HL-60 (cell line): ENCODE measurements around the gene USP19.

ENCODE experiments used
- DNase-seq, 2 experiments: peaks; one replicate each; pipeline ENCODE4 v3.0.0-alpha.2; 2010 to 2020; ENCODE audit warnings: low read depth in 1 of 2, low spot score in 1 of 2
- H3K27ac ChIP-seq: fragments of 250-450 bp; sonication (Bioruptor Pico); replicated peaks from 2 replicates; pipeline ENCODE4 v1.5.1; 2020; ENCODE audit warnings: mild to moderate bottlenecking, moderate library complexity
- H3K27me3 ChIP-seq: fragments of 250-450 bp; sonication (Bioruptor Pico); 2 replicates; pipeline ENCODE4 v1.5.1; 2021; ENCODE audit warnings: mild to moderate bottlenecking, moderate library complexity; ENCODE audit not compliant: insufficient read depth, poor library complexity, severe bottlenecking
- H3K4me3 ChIP-seq: replicated peaks from 2 replicates; pipeline ENCODE4 v1.5.1; 2011; ENCODE audit warnings: mild to moderate bottlenecking, control low read depth, low read length; ENCODE audit not compliant: insufficient read depth
- CTCF ChIP-seq: IDR thresholded peaks from one replicate; pipeline ENCODE4 v1.5.1; 2011; ENCODE audit warnings: low read length, control low read depth, inconsistent platforms; ENCODE audit not compliant: insufficient read depth
- GABPA ChIP-seq: IDR thresholded peaks from 2 replicates; pipeline ENCODE4 v1.6.1; 2012; ENCODE audit warnings: low read depth
- POLR2AphosphoS5 ChIP-seq: IDR thresholded peaks from 2 replicates; pipeline ENCODE4 v1.6.1; 2012; ENCODE audit warnings: low read depth
- REST ChIP-seq: IDR thresholded peaks from 2 replicates; pipeline ENCODE4 v1.6.1; 2012; ENCODE audit warnings: low read depth; ENCODE audit not compliant: insufficient replicate concordance
- SPI1 ChIP-seq: IDR thresholded peaks from 2 replicates; pipeline ENCODE4 v1.6.1; 2012; ENCODE audit warnings: low read depth, mild to moderate bottlenecking, borderline replicate concordance

USP19 gene

GRCh38 chr3:49093853-49094767 is 26.5 kb downstream of the USP19 start, which contains the start of gene QRICH1:
Gene QRICH1 (minus strand): TSS chr3:49094071. CDS start chr3:49077017, 17,054 bp downstream.
- peak; percentile 92 to 99 for DNase-seq
- H3K27ac ChIP-seq = peak within 1 kb of the TSS; percentile 92

GRCh38 chr3:49092938-49093852 is 27.4 kb downstream of the USP19 start:
- peak; percentile 67 to 70 for DNase-seq
- H3K27me3 ChIP-seq = no peaks in the 10 kb centered on the region
- H3K27ac ChIP-seq = peak overlapping the region; percentile 92
- TF ChIP-seq POLR2AphosphoS5 (peak; percentile 27; the same call in 1 of the 2 replicates), SPI1 (no peak)
- H3K4me3 ChIP-seq = peak overlapping the region; percentile 86

More at GRCh38 chr3:49093853-49094767, 26.5 kb downstream of the USP19 start, which contains the start of gene QRICH1:
- H3K27me3 ChIP-seq = no peaks in the 10 kb centered on the region
- peak within 1 kb of the TSS; percentile 86 for H3K4me3 ChIP-seq
- TF ChIP-seq GABPA = no peak
- TF ChIP-seq REST = peak; percentile 64
- TF ChIP-seq SPI1 = peak; percentile 27; the same call in 1 of the 2 replicates
- TF ChIP-seq POLR2AphosphoS5 = peak; percentile 48
- peak; percentile 78 for TF ChIP-seq CTCF

GRCh38 chr3:49081429-49081828 is 39.2 kb downstream of the USP19 start:
- H3K4me3 ChIP-seq = no peak overlapping the region
- no peak for DNase-seq
- H3K27ac ChIP-seq = no peak overlapping the region
- no peaks in the 10 kb centered on the region for H3K27me3 ChIP-seq
- TF ChIP-seq CTCF = no peak
- TF ChIP-seq POLR2AphosphoS5 = no peak
- TF ChIP-seq SPI1 = no peak
- no peak for TF ChIP-seq GABPA
- no peak for TF ChIP-seq REST

- H3K4me3 ChIP-seq = no peak overlapping the region
- H3K27me3 ChIP-seq = no peaks in the 10 kb centered on the region
- no peak overlapping the region for H3K27ac ChIP-seq
- TF ChIP-seq GABPA (no peak), POLR2AphosphoS5 (no peak), REST (no peak), SPI1 (no peak), CTCF (no peak)
- no peak for DNase-seq
These were observed 41.4 kb downstream of the USP19 start for GRCh38 chr3:49079270-49079669.
